GM18870 (cell line): Measurements from ENCODE around the gene RAB17.

Source experiments
- ATAC-seq: cut with Tn5 transposase; IDR thresholded peaks from one replicate; pipeline ENCODE4 v1.9.1; 2021; ENCODE audit warnings: moderate library complexity; ENCODE audit not compliant: unreplicated experiment

RAB17 gene

GRCh38 chr2:237565974-237566373, 24.6 kb downstream of the RAB17 start:
- no peak for ATAC-seq

- ATAC-seq = no peak
Measured at GRCh38 chr2:237564526-237565131, 25.9 kb downstream of the RAB17 start.

GRCh38 chr2:237563816-237564215, 26.7 kb downstream of the RAB17 start:
- no peak for ATAC-seq

- no peak for ATAC-seq
Measured at GRCh38 chr2:237561221-237561620, 29.3 kb downstream of the RAB17 start.

- no peak for ATAC-seq
Measured at GRCh38 chr2:237558961-237559641, 31.4 kb downstream of the RAB17 start.

GRCh38 chr2:237557633-237558015, 32.9 kb downstream of the RAB17 start:
- ATAC-seq = no peak

- peak; percentile 96 for ATAC-seq
Measured at GRCh38 chr2:237556773-237557632, 33.5 kb downstream of the RAB17 start.

- ATAC-seq = no peak
Measured at GRCh38 chr2:237555560-237555959, 35.0 kb downstream of the RAB17 start.

- no peak for ATAC-seq
Measured at GRCh38 chr2:237553948-237554347, 36.6 kb downstream of the RAB17 start.

- ATAC-seq = no peak
Measured at GRCh38 chr2:237552908-237553307, 37.6 kb downstream of the RAB17 start.

GRCh38 chr2:237551071-237551574, 39.4 kb downstream of the RAB17 start:
- ATAC-seq = no peak

- ATAC-seq = no peak
Measured at GRCh38 chr2:237549643-237550415, 40.7 kb downstream of the RAB17 start.

GRCh38 chr2:237549216-237549615, 41.3 kb downstream of the RAB17 start:
- no peak for ATAC-seq

GRCh38 chr2:237547841-237548416, 42.6 kb downstream of the RAB17 start:
- no peak for ATAC-seq

GRCh38 chr2:237546876-237547395, 43.6 kb downstream of the RAB17 start:
- ATAC-seq = no peak

GRCh38 chr2:237546040-237546875, 44.3 kb downstream of the RAB17 start:
- ATAC-seq = no peak

GRCh38 chr2:237542001-237542704, 48.4 kb downstream of the RAB17 start:
- no peak for ATAC-seq

- no peak for ATAC-seq
Measured at GRCh38 chr2:237541243-237541642, 49.3 kb downstream of the RAB17 start.

- ATAC-seq = no peak
Measured at GRCh38 chr2:237540823-237541222, 49.7 kb downstream of the RAB17 start.
